SK-N-MC (cell line): Measurements from ENCODE around the gene NT5DC1.

Source experiments
- EZH2 ChIP-seq: fragments of 200-600 bp; sonication (generic); IDR thresholded peaks from one replicate; pipeline ENCODE4 v1.6.1; 2017; ENCODE audit warnings: antibody characterized with exemption
- POLR2AphosphoS5 ChIP-seq: IDR thresholded peaks from 2 replicates; pipeline ENCODE4 v1.6.1; 2012; ENCODE audit warnings: mild to moderate bottlenecking, low read depth, low read length, borderline replicate concordance

DNA sequence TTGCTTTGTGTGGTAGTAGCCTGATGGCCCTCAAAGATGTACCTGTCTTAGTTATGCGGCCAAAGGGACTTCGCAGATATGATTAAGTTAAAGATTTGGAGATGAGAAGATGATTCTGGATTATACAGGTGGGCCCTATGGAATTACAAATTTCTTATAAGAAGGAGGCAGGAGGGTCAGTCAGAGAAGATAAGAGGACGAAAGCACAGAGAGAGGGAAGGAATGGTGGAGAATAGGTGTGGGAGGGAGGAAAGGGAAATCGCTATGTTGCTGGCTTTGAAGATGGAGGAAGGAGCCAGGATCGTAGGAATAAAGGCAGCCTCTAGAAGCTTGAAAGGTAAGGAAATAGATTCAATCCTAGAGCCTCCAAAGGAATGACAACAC is 180.3 kb downstream of the NT5DC1 start:
- no peak for TF ChIP-seq EZH2
- TF ChIP-seq POLR2AphosphoS5: no peak
